Measurements from ENCODE around the gene ACSBG1.

GRCh38 chr15:78265137-78265460, 30.7 kb upstream of the ACSBG1 start:
- TF ChIP-seq POLR2A (IDR thresholded peaks at IDR 0.05; ENCODE audit: low read depth, low read length) (no peak), POLR2AphosphoS5 (IDR thresholded peaks at IDR 0.05; ENCODE audit: low read depth, low read length) (no peak)

All from GM12892 (cell line).